GM19467 (cell line): Measurements from ENCODE around the gene PDCD1.

Experiments used
- ATAC-seq: cut with Tn5 transposase; IDR thresholded peaks from one replicate; pipeline ENCODE4 v1.9.1; 2021; ENCODE audit warnings: mild to moderate bottlenecking, moderate library complexity; ENCODE audit not compliant: unreplicated experiment

The PDCD1 gene

DNA sequence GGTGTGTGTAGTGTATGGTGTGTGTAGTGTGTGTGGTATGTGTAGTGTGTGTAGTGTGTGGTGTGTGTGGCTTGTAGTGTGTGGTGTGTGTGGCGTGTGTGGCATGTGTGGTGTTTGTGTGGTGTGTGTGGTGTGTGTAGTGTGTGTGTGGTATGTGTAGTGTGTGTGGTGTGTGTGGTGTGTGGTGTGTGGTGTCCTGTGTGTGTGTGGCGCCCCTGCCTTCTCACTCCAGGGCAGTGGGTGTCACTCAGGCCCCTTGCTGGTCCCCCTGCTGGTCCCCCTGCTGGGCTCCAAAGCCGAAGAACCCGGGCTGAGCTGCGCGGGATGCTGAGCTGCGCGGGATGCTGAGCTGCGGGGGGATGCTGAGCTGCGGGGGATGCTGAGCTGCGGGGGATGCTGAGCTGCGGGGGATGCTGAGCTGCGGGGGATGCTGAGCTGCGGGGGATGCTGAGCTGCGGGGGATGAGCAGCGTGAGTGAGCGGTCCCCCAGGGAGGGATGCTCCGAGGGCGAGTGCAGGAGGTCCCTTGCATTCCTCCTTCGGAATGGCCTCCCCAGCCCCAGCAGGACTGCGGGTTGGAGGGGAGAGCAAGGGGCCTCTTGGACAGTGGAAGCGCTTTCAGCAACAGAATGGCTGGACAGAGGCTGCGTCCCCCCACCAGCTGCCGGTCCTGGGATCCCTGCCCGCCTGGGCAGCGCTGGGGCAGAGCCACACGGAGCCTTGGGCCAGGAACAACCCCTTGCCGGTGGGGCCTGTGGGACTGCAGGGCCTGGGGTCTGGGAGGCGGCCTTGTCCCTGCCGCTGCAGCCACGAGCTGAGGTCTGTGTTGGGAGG lies 7.5 kb upstream of the PDCD1 start:
- no peak for ATAC-seq

DNA sequence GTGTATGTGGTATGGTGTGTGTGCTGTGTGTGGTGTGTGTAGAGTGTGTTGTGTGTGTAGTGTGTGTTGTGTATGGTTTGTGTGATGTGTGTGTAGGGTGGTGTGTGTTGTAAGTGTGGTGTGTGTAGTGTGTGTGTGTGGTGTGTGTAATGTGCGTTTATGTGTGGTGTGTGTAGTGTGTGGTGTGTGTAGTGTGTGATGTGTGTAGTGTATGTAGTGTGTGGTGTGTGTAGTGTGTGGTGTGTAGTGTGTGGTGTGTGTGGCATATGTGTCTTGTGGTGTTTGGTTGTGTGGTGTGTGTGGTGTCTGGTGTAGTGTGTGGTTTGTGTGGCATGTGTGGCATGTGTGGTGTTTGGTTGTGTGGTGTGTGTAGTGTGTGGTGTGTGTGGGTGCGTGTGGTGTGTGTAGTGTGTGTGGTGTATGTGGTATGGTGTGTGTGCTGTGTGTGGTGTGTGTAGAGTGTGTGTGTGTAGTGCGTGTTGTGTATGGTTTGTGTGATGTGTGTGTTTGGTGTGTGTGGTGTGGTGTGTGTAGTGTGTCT lies 6.8 kb upstream of the PDCD1 start:
- ATAC-seq, result no peak

DNA sequence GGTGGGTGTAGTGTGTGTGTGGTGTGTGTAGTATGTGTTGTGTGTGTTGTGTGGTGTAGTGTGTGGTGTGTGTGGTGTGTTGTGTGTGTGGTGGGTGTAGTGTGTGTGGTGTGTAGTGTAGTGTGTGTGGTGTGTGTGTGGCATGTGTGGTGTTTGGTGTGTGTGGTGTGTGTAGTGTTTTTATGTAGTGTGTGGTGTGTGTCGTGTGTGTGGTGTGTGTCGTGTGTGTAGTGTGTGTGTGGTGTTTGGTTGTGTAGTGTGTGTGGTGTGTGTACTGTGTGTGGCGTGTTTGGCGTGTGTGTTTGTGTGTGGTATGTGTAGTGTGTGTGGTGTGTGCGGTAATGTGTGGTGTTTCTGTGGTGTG lies 6.1 kb upstream of the PDCD1 start:
- no peak for ATAC-seq

DNA sequence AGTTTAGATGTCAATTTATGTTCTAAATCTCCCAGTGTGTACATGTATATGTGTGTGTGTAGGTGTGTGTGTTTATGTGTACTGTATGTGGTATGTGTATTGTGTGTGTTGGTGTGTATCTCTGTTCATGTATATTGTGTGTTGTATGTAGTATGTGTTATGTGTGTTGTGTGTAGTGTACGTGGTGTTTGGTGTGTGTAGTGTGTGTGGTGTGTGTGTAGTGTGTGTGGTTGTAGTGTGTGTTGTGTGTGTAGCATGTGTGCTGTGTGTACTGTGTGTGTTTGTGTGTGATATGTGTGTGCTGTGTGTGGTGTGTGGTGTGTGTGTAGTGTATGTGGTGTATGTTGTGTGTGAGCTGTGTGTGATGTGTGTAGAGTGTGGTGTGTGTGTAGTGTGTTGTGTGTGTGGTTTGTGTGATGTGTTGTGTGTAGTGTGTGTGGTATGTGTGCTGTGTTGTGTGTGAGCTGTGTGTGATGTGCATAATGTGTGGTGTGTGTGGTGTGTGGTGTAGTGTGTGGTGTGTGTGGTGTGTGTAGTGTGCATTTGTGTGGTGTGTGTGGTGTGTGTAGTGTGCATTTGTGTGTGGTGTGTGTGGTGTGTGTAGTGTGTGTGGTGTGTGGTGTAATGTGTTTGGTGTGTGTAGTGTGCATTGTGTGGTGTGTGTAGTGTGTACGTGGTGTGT lies 5.6 kb upstream of the PDCD1 start:
- no peak for ATAC-seq

DNA sequence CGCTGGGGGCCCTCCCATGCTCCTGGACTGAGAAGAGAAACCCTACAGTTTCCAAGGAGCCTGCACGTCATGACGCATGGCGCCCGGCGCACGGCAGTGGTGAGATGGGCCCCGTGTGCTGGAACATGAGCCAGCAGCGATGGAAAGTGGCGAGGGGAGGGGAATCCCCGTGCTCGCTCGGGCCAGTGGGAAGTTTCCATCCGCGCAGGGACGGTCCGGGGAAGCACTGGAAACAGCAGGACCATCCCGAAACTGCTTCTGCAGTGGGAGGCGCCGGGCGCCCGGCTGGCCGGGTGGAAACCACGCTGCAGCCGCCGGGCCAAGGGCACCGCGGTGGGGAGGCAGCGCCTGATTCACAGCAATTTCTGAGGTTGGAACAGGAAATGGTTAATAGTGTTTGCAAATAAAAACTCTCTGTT lies 4.9 kb upstream of the PDCD1 start:
- no peak for ATAC-seq

DNA sequence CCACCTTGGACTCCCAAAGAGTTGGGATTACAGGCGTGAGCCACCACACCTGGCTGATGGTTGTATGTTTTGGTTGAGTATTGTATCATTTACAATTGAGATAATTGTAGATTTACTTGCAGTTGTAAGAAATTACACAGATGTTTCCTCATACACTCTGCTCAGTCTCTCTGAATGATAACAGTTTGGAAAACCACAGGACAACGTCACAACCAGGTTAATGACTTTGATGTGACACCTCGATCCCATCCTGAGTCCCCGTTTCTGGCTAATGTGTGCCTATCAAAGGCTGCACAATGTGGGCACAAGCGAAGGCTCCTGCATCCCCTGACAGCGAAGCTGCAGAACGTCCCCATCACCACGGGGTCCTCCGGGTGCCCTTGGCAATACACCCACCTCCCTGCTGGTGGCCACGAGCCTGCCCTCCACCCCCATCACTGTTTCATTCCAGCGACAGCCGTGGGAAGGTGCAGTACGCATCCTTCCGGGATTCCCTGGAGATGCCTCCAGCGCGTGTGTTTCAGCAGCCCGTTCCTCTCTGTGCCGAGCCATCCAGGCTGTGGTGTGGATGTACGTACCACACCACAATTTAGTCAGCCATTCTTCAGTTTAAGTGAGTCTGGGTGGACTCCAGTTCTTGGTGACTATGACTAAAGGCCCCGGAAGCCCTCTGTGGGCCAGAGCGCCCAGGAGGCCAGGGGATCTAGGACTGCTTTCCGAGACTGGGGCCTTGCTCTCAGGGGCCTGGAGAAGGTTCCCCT lies 4.3 kb upstream of the PDCD1 start:
- no peak for ATAC-seq

DNA sequence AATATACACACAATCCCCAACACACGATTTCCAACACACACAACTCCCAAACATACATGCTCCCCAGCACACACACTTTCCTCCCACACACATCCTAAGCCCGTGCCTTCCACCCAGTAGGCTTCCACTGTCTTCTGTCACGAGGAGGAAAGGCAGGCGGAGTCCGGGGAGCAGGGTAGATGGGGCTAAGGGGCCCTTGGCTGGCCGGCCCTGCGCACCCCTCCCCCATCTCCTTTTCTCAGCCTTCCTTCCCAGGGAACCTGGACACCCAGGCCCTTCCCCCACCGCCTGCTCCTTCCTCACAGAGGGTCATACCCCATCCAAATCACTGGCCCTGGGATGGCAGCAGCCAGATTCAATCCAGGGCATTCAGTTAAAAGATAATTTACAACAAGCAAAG lies 3.4 kb upstream of the PDCD1 start:
- ATAC-seq, result no peak

DNA sequence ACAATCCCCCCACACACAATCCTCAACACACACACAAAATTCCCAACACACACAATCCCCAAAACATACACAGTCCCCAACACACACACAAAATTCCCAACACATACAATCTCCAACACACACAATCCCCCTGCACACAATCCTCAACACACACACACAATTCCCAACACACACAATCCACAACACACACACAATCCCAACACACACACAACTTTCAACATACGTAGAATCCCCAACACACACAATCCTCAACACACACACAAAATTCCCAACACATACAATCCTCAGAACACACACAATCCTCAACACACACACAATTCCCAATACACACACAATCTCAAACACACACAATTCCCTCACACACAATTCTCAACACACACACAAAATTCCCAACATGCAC lies 2.6 kb upstream of the PDCD1 start:
- no peak for ATAC-seq

DNA sequence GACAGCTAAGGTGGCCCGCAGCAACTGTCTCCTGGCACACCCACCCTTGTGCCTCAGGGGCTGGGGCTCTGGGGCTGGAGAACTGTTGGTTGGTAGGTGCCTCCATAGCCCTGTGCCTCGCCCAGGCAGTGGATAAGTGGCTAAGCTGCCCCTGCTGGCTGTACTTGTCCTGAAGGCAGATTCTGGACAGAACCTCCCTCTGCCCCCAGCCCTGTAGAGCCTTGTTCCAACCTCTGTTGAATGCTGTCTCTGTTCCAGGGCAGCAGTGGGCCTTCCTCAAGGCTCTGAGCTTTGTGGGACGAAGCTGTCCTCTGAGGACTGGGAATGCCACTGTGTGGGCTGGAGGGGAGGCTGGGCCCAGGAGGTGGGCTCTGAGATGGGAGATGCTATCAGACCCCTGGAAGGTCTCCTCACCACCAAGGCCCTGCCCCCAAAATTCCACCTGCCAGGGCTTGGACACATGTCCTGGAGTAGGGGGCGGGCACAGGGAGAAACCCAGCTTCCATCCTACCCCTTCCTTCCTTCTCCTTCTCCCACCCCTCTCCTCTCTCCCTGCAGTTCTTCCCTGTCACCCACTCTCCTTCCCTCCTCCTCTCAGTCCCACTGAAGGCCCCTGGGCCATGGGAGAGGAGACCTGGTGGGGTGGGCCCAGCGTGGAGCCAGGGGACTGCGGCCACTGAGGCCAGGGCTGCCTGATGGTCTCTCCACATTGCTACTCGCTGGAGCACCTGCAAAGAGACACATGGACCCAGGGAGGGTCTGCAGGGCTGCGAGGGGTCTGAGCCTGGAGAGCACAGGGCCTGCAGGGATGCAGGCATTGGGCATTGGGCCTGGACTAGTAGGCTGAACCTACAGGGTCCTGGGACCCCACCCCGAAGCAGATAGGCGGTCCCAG lies 1.7 kb upstream of the PDCD1 start:
- ATAC-seq, result no peak

DNA sequence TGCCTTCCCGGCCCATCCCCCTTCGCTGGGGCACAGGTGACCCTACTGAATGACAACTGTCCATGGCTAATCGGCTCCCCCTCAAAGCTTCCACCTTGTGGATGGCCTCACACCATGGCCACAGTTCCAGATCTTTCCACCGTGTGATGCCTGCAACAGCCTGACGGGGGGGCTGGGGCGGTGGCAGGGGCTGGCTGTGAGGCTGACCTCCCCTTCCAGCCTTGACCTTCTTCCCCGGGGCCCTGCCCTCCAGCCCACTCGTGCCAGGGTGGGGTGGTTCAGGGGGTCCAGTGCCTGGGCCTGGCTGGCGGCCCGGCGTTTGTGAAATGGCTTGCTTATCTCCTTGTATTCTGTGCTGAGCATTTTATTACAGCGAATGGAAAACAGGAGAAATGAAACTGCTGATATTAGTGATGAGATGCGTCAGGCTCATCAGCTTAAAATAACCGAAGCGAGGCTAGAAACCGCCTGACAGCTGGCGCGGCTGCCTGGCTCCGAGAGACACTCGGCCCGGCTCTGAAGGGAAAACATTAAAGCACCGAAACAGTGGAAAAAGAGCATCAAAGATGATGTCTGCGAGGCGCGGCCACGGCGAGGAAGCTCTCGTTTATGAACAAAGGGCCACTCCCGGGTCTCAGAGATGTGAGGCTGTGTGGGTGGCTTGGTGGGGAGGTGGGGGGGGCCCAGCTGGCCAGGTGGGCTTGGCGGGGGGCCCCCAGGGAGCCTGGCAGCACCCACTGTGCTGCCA lies 916 bp upstream of the PDCD1 start:
- no peak for ATAC-seq

DNA sequence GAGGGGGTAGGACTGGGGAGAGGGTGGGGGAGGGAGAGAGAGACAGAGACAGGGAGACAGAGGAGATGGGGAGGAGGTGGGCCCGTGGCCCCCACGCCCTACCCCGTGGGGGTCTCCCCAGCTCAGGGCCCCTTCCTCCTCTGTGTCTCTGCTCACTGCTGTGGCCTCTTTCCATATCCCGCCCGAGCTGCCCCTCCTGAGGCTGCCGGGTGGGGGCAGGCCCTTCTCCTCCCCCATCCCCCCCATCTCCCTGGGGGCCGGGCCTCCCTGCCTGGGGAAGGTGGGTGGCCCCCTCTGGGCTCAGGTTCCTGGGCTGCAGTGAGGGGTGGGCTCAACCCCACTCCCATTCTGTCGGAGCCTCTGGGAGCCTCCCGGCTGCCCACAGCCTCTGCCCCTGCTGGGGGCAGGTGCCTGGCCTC lies 332 bp upstream of the PDCD1 start:
- no peak for ATAC-seq

DNA sequence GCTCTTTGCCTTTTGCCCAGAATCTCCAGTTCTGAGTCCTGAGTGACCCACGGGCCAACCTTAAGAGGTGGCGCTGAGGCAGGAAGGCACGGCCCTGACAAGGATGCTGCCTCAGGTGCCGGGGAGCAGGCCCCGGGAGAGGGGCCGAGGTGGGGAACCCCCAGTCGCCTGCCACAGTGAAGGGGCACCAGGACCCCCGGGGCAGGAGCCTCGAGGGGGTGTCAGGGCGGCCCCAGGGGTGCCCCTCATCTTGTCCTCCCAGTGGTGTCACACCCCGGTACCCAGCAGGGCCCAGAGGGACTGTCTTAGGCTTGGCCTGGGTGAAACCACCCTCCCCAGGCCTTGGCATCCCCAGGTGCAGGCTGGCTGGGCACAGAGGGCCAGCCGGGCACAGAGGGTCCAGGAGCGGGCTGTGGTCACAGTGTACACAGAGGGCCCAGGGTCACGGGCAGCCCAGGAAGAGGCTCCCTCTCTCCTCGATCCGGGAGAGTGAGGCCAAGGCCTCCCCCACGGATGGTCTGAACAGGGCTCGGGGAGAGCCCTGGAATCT lies 1.0 kb downstream of the PDCD1 start:
- ATAC-seq, result no peak

DNA sequence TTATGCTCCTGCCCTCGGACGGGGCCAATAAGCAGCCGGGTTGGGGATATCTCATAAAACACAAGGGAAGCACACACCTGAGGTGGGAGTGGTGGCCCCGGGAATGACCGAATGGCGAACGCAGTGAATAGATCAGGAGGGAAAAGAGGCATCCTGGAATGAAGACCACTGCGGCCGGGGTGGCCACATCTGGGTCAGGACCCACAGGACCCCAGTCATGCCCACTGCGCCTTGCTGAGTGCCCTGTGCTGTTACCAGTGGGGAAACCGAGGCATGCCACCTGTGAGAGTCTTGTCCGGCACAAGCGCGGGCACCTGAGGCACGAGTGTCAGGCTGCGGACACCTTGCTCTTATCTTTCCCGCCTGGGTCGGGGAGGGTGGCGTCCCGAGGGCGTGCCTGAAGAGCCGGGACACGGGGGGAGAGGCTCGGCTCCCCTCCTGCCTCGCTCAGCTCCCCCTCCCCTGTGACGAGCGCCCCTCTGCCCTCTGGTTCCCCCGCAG lies 1.6 kb downstream of the PDCD1 start:
- no peak for ATAC-seq

DNA sequence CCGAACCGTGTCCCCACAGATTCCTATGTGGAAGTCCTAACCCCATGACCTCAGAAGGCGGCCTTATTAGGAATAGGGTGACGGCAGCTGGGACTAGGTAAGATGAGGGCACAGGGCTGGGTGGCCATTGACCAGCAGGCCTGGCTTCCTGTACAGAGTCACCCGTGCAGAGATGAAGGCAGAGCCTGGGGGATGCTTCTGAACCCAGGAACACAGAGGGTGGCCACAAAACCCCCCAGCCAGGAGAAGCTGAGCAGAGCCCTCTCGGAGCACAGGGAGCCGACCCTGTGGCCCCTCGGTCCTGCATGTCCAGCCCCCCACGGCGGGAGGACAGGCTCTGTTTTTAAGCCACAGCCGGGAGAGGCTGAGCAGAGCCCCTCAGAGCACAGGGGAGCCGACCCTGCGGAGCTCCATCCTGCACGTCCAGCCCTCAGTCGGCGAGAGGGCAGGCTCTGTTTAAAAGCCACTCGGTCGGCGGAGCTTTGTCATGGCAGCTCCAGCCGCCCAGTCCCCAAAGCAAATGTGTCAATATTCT lies 2.7 kb downstream of the PDCD1 start:
- ATAC-seq, result no peak

DNA sequence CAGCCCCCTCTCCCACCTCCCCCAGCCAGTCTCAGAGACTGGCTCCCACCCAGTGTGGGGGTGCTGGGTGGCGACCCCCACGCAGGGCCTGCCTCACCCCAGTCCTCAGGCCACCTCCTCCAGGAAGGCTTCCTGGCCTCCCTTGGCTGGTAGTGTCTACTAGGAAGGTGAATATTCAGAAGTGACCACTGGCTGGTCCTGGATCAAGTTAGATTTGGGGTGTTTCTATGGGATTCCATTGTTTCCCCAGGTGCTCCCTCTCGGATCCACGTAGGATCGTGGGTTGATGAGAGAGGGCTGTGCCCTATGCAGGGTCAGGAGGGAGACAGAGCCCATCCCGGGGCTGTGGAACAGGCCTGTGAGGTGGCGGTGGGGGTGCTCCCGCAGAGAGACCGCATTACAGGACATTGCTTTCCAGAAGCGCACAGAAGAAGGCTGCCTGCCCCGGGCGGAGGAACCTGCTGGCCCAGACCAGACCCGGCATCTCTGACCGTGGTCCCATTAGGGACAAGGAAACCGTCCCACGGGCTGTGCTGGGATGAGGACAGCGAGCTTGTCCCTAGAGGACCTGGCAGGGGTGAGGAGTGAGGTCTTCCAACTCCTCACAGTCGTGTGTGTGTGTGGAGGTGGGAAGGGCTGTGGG lies 3.3 kb downstream of the PDCD1 start:
- ATAC-seq, result no peak

DNA sequence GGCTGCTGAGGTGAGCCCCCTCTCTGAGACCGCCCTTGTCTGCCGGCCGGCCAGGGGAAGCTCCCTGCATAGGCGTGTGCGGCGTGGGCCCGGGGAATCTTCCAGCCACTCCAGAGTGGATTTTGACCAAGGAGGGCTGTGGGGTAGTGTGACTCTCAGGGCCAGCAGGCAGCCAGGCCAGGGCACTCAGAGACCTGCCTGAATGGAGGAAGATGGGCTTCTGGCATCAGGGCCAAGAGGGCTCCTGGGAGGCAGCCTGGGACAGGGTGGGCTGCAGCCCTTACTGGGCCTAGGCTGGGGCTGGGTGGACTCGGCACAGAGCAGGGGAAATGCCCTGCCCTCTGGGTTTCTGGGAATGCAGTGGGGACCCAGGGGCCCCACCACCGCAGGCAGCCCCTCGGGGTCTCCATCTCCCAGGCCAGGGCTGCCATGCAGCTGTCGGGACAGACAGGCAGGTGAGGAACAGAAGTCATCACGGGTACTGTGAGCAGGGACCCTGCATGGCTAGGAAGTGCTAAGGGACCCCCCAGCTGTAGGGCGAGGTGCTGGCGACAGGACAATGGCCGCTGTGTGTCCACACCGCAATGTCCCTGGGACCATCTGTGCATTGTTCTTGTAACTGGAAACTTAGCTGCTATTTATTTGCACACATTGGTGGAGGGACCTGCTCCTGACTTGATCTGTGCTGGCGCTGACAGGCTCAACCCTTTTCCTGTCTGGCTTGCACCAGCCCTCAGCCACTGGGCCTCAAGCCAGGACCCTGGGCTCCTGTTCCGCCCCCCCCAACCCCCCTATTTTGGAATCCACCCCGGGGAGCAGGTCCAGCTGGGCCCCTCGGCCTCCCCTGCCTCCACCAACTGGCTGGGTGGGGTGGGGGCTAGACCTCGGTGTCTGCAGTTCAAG lies 4.1 kb downstream of the PDCD1 start:
- ATAC-seq, result no peak

DNA sequence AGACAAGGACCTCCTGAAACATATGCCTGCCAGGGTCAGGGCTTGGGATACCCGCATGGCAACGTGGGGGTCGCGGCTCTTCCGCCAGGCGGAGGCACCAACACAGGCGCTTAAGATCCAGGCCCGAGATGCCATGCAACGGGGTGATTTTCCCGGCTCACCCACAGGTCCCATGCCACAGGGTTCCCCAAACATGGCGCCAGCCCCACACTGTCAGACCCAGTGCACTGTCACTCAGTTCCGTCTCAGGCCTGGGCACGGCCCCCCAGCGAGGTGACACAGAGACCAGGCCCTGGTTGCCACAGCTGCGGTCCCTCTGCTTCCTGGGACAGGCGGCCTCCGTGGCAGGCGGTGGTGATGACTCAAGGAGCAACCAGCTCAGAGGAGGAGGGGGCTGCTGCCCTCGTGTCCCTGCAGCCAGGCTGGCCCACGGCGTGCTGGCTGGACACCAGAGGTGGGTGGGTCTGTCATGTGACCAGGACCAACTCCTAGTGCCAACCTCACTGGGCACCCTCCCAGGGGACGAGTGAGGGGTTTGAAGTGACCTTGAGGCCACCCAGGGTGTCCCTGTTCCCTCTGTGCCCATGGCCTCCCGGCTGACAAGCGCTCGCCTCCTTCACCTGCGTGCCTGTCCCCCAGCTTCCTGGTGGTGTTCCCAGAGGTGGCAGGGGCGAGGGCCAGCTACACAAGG lies 4.9 kb downstream of the PDCD1 start:
- no peak for ATAC-seq
